Uterus (tissue), 2 donors: ENCODE data around the gene KRTAP5-7.

Experiments
- CTCF ChIP-seq, 4 experiments: fragments of 200-600 bp in 2 of 4; fragments of 450-650 bp in 2 of 4; sonication (generic) in 2 of 4; IDR thresholded peaks; one replicate each; pipeline ENCODE4 v1.5.1; 2016 to 2019; ENCODE audit warnings: antibody characterized with exemption in 4 of 4, mild to moderate bottlenecking in 2 of 4, moderate library complexity in 1 of 4
- POLR2A ChIP-seq, 2 donors: fragments of 450-650 bp; IDR thresholded peaks; one replicate each; pipeline ENCODE4 v1.6.1; 2016; ENCODE audit warnings: antibody characterized with exemption in 2 of 2, mild to moderate bottlenecking in 1 of 2, moderate library complexity in 1 of 2

DNA sequence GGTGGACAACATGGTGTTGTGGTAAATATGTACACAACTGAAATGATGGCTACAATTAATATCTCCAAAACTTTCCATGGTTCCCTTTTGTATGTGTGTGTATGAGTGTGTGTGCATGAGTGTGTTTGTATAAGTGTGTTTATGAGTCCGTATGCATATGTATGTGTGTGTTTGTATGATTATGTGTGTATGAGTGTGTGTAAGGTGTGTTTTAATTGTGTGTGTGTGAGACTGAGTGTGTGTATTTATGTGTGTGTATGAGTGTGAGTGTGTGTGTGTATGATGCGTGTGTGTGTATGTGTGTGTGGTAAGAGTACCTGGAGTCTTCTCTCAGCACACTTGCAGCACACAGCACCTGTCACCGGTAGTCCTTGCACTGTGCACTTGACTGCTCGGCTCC is 29.0 kb downstream of the KRTAP5-7 start:
- TF ChIP-seq CTCF (IDR thresholded peaks at IDR 0.05) (no peak), POLR2A (IDR thresholded peaks at IDR 0.05) (no peak)
